ENCODE measurements around the gene MRPL11.

DNA sequence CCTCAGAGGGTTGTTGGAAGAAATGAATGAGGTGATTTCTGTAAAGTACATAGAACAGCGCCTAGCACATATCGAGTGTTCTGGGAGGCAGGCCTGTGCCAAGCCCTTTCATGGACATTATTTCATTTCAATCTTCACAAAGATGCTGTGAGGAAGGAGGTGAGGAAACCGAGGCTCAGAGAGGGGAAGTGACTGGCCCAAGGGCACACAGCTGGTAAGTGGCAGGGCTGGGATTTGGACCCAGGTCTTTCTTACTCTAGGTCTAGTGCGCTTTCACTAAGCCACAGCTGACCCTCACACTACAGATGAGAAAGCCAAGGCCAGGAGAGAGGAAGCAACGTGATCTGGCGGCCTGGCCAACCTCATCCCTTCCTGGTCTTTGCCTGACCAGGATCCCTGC lies 30.0 kb upstream of the MRPL11 start:
- TF ChIP-seq, protein P1, sequence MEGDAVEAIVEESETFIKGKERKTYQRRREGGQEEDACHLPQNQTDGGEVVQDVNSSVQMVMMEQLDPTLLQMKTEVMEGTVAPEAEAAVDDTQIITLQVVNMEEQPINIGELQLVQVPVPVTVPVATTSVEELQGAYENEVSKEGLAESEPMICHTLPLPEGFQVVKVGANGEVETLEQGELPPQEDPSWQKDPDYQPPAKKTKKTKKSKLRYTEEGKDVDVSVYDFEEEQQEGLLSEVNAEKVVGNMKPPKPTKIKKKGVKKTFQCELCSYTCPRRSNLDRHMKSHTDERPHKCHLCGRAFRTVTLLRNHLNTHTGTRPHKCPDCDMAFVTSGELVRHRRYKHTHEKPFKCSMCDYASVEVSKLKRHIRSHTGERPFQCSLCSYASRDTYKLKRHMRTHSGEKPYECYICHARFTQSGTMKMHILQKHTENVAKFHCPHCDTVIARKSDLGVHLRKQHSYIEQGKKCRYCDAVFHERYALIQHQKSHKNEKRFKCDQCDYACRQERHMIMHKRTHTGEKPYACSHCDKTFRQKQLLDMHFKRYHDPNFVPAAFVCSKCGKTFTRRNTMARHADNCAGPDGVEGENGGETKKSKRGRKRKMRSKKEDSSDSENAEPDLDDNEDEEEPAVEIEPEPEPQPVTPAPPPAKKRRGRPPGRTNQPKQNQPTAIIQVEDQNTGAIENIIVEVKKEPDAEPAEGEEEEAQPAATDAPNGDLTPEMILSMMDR (optimal IDR thresholded peaks at IDR 0.05 in 1 of 3, IDR thresholded peaks at IDR 0.05 in 1 of 3, conservative IDR thresholded peaks at IDR 0.05 in 1 of 3; ENCODE audit: extremely low read depth in 1 of 3, insufficient read depth in 2 of 3, low read length in 3 of 3) = no peak
- TF ChIP-seq EZH2 (IDR thresholded peaks at IDR 0.05; ENCODE audit: low read length) = no peak
